Transverse colon (tissue), 4 donors: ENCODE data around the gene PTMS. TPM values are rescaled to one million over a fixed set of nuclear protein-coding genes. Genes with fewer than 3 reads are reported as not detected.
"Not testable (repeated sequence)": the region's sequence is repeated elsewhere in the genome, so short reads cannot be mapped to it uniquely, and the experiment has no call there.

Experiments
- DNase-seq: peaks from one replicate; pipeline ENCODE4 v3.0.0-alpha.2; 2019
- H3K27ac ChIP-seq, 4 donors: fragments of 200-600 bp; sonication (generic); 2 replicates each; pipeline ENCODE4 v1.5.1; 2016 to 2018; ENCODE audit warnings: inconsistent platforms in 4 of 4
- H3K27me3 ChIP-seq: fragments of 200-600 bp; sonication (generic); 2 replicates; pipeline ENCODE4 v1.5.1; 2017; ENCODE audit warnings: inconsistent platforms
- H3K36me3 ChIP-seq, 4 donors: fragments of 200-600 bp; sonication (generic); 2 replicates each; pipeline ENCODE4 v1.5.1; 2017 to 2019; ENCODE audit warnings: inconsistent platforms in 4 of 4
- H3K4me1 ChIP-seq, 4 donors: fragments of 200-600 bp; sonication (generic); 2 replicates each; pipeline ENCODE4 v1.5.1; 2017 to 2020; ENCODE audit warnings: inconsistent platforms in 4 of 4
- H3K4me3 ChIP-seq, 4 donors: fragments of 200-600 bp; sonication (generic); 1 replicate in 1 of 4; 2 replicates in 3 of 4; pipeline versions ENCODE4 v1.5.1 to v1.6.1; 2017 to 2019; ENCODE audit warnings: inconsistent platforms in 4 of 4
- H3K9me3 ChIP-seq, 2 donors: fragments of 200-600 bp; sonication (generic); 2 replicates each; pipeline ENCODE4 v1.5.1; 2017 to 2019; ENCODE audit warnings: inconsistent platforms in 2 of 2
- CTCF ChIP-seq, 5 experiments: fragments of 200-600 bp in 3 of 5; fragments of 450-650 bp in 2 of 5; sonication (generic) in 3 of 5; IDR thresholded peaks; 1 replicate in 2 of 5; 2 replicates in 3 of 5; pipeline ENCODE4 v1.5.1; 2016 to 2017; ENCODE audit warnings: antibody characterized with exemption in 5 of 5, inconsistent platforms in 3 of 5, mild to moderate bottlenecking in 2 of 5, moderate library complexity in 1 of 5
- EP300 ChIP-seq: sonication (generic); formaldehyde crosslinking; IDR thresholded peaks from one replicate; pipeline ENCODE4 v1.6.1; 2017; ENCODE audit warnings: antibody characterized with exemption, low read depth
- POLR2A ChIP-seq: fragments of 450-650 bp; IDR thresholded peaks from one replicate; pipeline ENCODE4 v1.6.1; 2016; ENCODE audit warnings: antibody characterized with exemption, mild to moderate bottlenecking, moderate library complexity
- POLR2AphosphoS5 ChIP-seq, 3 donors: sonication (generic); formaldehyde crosslinking; IDR thresholded peaks; one replicate each; pipeline ENCODE4 v1.6.1; 2016; ENCODE audit warnings: antibody characterized with exemption in 3 of 3
- WGBS, 2 donors: methylation state at CpG; one replicate each; pipeline ENCODE4 v1.1.5; 2018; ENCODE audit warnings: low coverage in 1 of 2; 5-methylcytosine and 5-hydroxymethylcytosine counted together
- in situ Hi-C, 4 donors: fragments of 200-750 bp; cut with MboI; loops; one replicate each; pipeline versions ENCODE4 v1.15.0 to v1.15.1; 2017; ENCODE audit warnings: low sequenced_read_pairs in 3 of 4, low pct_ligation_motif_present in 1 of 4, low pct_unique_long_range_greater_than_20kb in 1 of 4
- intact Hi-C: fragments of 100-400 bp; cut with DNase I; formaldehyde crosslinking; loops from one replicate; pipeline ENCODE4 v1.15.1; 2023; ENCODE audit warnings: low total_unique reads
- total RNA-seq, 4 donors: library from RNA; depleted of rRNA; stranded (reverse); fragments of >200 nt; gene quantifications; one replicate each; pipeline ENCODE4 v1.1.0, GENCODE V29; 2016

Gene PTMS
- total RNA-seq, 4 donors from 2014 or later = 64.0 to 124 (median 83.9) TPM

- intact Hi-C loops = no loop called here
- in situ Hi-C loops = loop anchor here in 2 of 4 donors (25.0 kb wide), 1 partner anchor 107 kb away; the partner anchor contains the start of genes GNB3 (in 2 of the 2) and P3H3 (in 2 of the 2)
Observed at GRCh38 chr12:6730169-6730568, 36.0 kb upstream of the PTMS start.

GRCh38 chr12:6734506-6735387 lies 31.4 kb upstream of the PTMS start:
- DNase-seq = no peak
- no peaks in the 10 kb centered on the region for H3K9me3 ChIP-seq
- no peak overlapping the region for H3K4me3 ChIP-seq
- intact Hi-C loops = loop anchor here (5.0 kb wide), 1 partner anchor 93 kb away; the partner anchor contains the start of gene P3H3
- H3K27ac ChIP-seq = peak overlapping the region in 1 of 4 donors; percentile 2
- in situ Hi-C loops = loop anchor here in 2 of 4 donors (25.0 kb wide), 1 partner anchor 103 kb away; the partner anchor contains the start of genes GNB3 (in 2 of the 2) and P3H3 (in 2 of the 2)
- peaks cover 0 to 23% (median 13%) of the 10 kb centered on the region in 4 donors for H3K36me3 ChIP-seq
- WGBS, 2 donors = 81 to 85% methylated on average over 4 to 10 of the region's 10 CpGs
- TF ChIP-seq POLR2AphosphoS5 (IDR thresholded peaks at IDR 0.05) = no peak
- TF ChIP-seq CTCF (IDR thresholded peaks at IDR 0.05) = no peak
- TF ChIP-seq POLR2A = no peak
- no peak for TF ChIP-seq EP300
- no peaks in the 10 kb centered on the region for H3K4me1 ChIP-seq
- no peaks in the 10 kb centered on the region for H3K27me3 ChIP-seq

More at GRCh38 chr12:6730169-6730568, 36.0 kb upstream of the PTMS start:
- WGBS, 2 donors = 87 to 100% methylated on average over 1 to 8 of the region's 8 CpGs
- no peak for TF ChIP-seq POLR2AphosphoS5 (IDR thresholded peaks at IDR 0.05)
- TF ChIP-seq EP300 = no peak
- no peaks in the 10 kb centered on the region for H3K9me3 ChIP-seq
- peaks cover 0 to 40% (median 18%) of the 10 kb centered on the region in 4 donors for H3K36me3 ChIP-seq
- no peak overlapping the region for H3K4me3 ChIP-seq
- H3K27ac ChIP-seq = no peak overlapping the region
- H3K27me3 ChIP-seq = no peaks in the 10 kb centered on the region
- no peak for DNase-seq
- peaks cover 0 to under 1% (median under 1%) of the 10 kb centered on the region in 4 donors for H3K4me1 ChIP-seq

GRCh38 chr12:6735448-6736191 lies 30.5 kb upstream of the PTMS start:
- Histone ChIP-seq H3K27ac (peak overlapping the region in 2 of 4 donors; percentile 17 to 20), H3K36me3 (peaks cover 0 to 15% (median 8%) of the 10 kb centered on the region in 4 donors), H3K9me3 (no peaks in the 10 kb centered on the region), H3K4me3 (no peak overlapping the region), H3K27me3 (no peaks in the 10 kb centered on the region), H3K4me1 (no peaks in the 10 kb centered on the region)
- TF ChIP-seq CTCF (IDR thresholded peaks at IDR 0.05) = peak; percentile 62 to 74 (median 69)
- TF ChIP-seq EP300 = no peak
- intact Hi-C loops (loop anchor here (5.0 kb wide), 1 partner anchor 92 kb away; the partner anchor contains the start of gene P3H3), in situ Hi-C loops (loop anchor here in 2 of 4 donors (25.0 kb wide), 1 partner anchor 102 kb away; the partner anchor contains the start of genes GNB3 (in 2 of the 2) and P3H3 (in 2 of the 2))
- 33 to 88% methylated on average over 2 to 8 of the region's 8 CpGs for WGBS, 2 donors
- DNase-seq = peak; percentile 69

- intact Hi-C loops = loop anchor here (5.0 kb wide), 1 partner anchor 91 kb away; the partner anchor contains the start of gene P3H3
- in situ Hi-C loops = loop anchor here in 2 of 4 donors (25.0 kb wide), 1 partner anchor 101 kb away; the partner anchor contains the start of genes GNB3 (in 2 of the 2) and P3H3 (in 2 of the 2)
- Histone ChIP-seq H3K36me3 (peaks cover 0 to 3% (median 1%) of the 10 kb centered on the region in 4 donors), H3K4me1 (no peaks in the 10 kb centered on the region), H3K4me3 (no peak overlapping the region), H3K27ac (no peak overlapping the region), H3K9me3 (no peaks in the 10 kb centered on the region), H3K27me3 (no peaks in the 10 kb centered on the region)
- TF ChIP-seq POLR2AphosphoS5 (IDR thresholded peaks at IDR 0.05) = no peak
- WGBS, 2 donors = 84 to 91% methylated on average over 5 of the region's 5 CpGs
- DNase-seq = no peak
Observed at GRCh38 chr12:6736754-6737153, 29.4 kb upstream of the PTMS start.

GRCh38 chr12:6742080-6742479 lies 24.1 kb upstream of the PTMS start:
- H3K27me3 ChIP-seq, DNase-seq, H3K27ac ChIP-seq, H3K4me1 ChIP-seq, H3K4me3 ChIP-seq, H3K36me3 ChIP-seq, intact Hi-C loops, H3K9me3 ChIP-seq: not testable (repeated sequence)
- 88 to 89% methylated on average over 6 to 10 of the region's 12 CpGs for WGBS, 2 donors
- in situ Hi-C loops = loop anchor here in 3 of 4 donors (10.0 to 25.0 kb wide), 2 partner anchors 83 to 95 kb away; partner anchors contain the start of genes P3H3 (in 3 of the 3), GNB3 (in 2 of the 3) and GPR162 (in 1 of the 3)
